ENCODE data around the gene RELN.

DNA sequence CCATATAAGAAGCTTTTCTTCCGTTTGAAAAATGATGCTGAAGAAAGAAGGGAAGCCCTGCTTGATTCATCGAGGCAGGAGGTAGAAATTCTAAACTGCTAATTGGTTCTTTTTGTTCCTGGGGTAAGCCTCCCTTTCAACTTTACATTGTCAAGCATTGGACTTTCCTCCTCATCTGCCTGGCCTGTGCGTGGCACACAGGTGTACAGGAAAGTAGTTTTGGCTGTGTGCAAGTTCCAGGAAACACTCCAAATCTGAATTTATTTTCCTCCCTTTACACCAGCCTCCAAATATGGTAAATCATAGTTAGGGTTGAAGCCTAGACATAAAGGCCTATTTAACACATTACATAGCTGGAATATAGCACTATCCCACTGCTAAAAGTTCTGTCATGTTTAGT, 18.2 kb upstream of the RELN start:
- TF ChIP-seq, protein P1, sequence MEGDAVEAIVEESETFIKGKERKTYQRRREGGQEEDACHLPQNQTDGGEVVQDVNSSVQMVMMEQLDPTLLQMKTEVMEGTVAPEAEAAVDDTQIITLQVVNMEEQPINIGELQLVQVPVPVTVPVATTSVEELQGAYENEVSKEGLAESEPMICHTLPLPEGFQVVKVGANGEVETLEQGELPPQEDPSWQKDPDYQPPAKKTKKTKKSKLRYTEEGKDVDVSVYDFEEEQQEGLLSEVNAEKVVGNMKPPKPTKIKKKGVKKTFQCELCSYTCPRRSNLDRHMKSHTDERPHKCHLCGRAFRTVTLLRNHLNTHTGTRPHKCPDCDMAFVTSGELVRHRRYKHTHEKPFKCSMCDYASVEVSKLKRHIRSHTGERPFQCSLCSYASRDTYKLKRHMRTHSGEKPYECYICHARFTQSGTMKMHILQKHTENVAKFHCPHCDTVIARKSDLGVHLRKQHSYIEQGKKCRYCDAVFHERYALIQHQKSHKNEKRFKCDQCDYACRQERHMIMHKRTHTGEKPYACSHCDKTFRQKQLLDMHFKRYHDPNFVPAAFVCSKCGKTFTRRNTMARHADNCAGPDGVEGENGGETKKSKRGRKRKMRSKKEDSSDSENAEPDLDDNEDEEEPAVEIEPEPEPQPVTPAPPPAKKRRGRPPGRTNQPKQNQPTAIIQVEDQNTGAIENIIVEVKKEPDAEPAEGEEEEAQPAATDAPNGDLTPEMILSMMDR (conservative IDR thresholded peaks at IDR 0.05 in 1 of 2, IDR thresholded peaks at IDR 0.05 in 1 of 2; ENCODE audit: low read depth in 1 of 2, low read length in 2 of 2): no peak
- no peak for TF ChIP-seq EZH2 (IDR thresholded peaks at IDR 0.05; ENCODE audit: low read length, missing control alignments)

All from fibroblast of lung (primary cell).